ENCODE measurements around the gene CD22. TPM values are rescaled to one million over a fixed set of nuclear protein-coding genes. Genes with fewer than 3 reads are reported as not detected.
"Not testable (repeated sequence)": the region's sequence is repeated elsewhere in the genome, so short reads cannot be mapped to it uniquely, and the experiment has no call there.

The CD22 gene
- total RNA-seq: 1 to 10 TPM; 3.7 to 5.6 TPM
- long read RNA-seq, donor 1: 0 reads
- long read RNA-seq, donor 2, partial matches to known transcripts: 1 of 1 reads
- long read RNA-seq, donor 2, other reads (novel, unspliced or antisense): 0 of 1 reads

GRCh38 chr19:35328851-35329285 is at the start of gene CD22:
Gene CD22 (plus strand): TSS chr19:35329187. CDS start chr19:35332041, 2,854 bp downstream.
- intact Hi-C loops (cut with DNase I): no loop called here
- no peak for DNase-seq (ENCODE audit: low spot score)

GRCh38 chr19:35279374-35279773 is 49.6 kb upstream of the CD22 start:
- intact Hi-C loops (cut with DNase I): loop anchor here in 1 of 2 donors (10.0 kb wide), 1 partner anchor 215 kb away; the partner anchor contains the start of gene KRTDAP
- no peak for DNase-seq (ENCODE audit: low spot score)

GRCh38 chr19:35279985-35280821 is 48.8 kb upstream of the CD22 start:
- intact Hi-C loops (cut with DNase I): loop anchor here in 1 of 2 donors (10.0 kb wide), 1 partner anchor 215 kb away; the partner anchor contains the start of gene KRTDAP
- no peak for DNase-seq (ENCODE audit: low spot score)

GRCh38 chr19:35281303-35281702 is 47.7 kb upstream of the CD22 start:
- DNase-seq (ENCODE audit: low spot score): no peak
- intact Hi-C loops (cut with DNase I): no loop called here

- DNase-seq (ENCODE audit: low spot score): no peak
- intact Hi-C loops (cut with DNase I): no loop called here
Observed at GRCh38 chr19:35284153-35285094, 44.6 kb upstream of the CD22 start.

GRCh38 chr19:35285095-35285449 is 43.9 kb upstream of the CD22 start:
- no peak for DNase-seq (ENCODE audit: low spot score)
- intact Hi-C loops (cut with DNase I): no loop called here

- DNase-seq (ENCODE audit: low spot score); intact Hi-C loops (cut with DNase I): not testable (repeated sequence)
Observed at GRCh38 chr19:35285465-35285864, 43.5 kb upstream of the CD22 start.

- intact Hi-C loops (cut with DNase I); DNase-seq (ENCODE audit: low spot score): not testable (repeated sequence)
Observed at GRCh38 chr19:35286101-35286500, 42.9 kb upstream of the CD22 start.

GRCh38 chr19:35287713-35288112 is 41.3 kb upstream of the CD22 start:
- DNase-seq (ENCODE audit: low spot score): no peak
- intact Hi-C loops (cut with DNase I): no loop called here

GRCh38 chr19:35288331-35288730 is 40.7 kb upstream of the CD22 start:
- DNase-seq (ENCODE audit: low spot score): no peak
- intact Hi-C loops (cut with DNase I): no loop called here

- no peak for DNase-seq (ENCODE audit: low spot score)
- intact Hi-C loops (cut with DNase I): no loop called here
Observed at GRCh38 chr19:35288906-35289305, 40.1 kb upstream of the CD22 start.

- DNase-seq (ENCODE audit: low spot score): no peak
- intact Hi-C loops (cut with DNase I): no loop called here
Observed at GRCh38 chr19:35290381-35291127, 38.4 kb upstream of the CD22 start.

GRCh38 chr19:35291259-35291658 is 37.7 kb upstream of the CD22 start:
- intact Hi-C loops (cut with DNase I): no loop called here
- DNase-seq (ENCODE audit: low spot score): no peak

GRCh38 chr19:35291916-35292315 is 37.1 kb upstream of the CD22 start, which contains the start of gene MAG:
Gene MAG (plus strand): TSS chr19:35292161. CDS start chr19:35295409, 3,248 bp downstream.
- intact Hi-C loops (cut with DNase I): no loop called here
- no peak for DNase-seq (ENCODE audit: low spot score)

- intact Hi-C loops (cut with DNase I): no loop called here
- DNase-seq (ENCODE audit: low spot score): no peak
Observed at GRCh38 chr19:35292421-35293362, 36.3 kb upstream of the CD22 start.

- no peak for DNase-seq (ENCODE audit: low spot score)
- intact Hi-C loops (cut with DNase I): no loop called here
Observed at GRCh38 chr19:35293363-35293739, 35.6 kb upstream of the CD22 start.

- DNase-seq (ENCODE audit: low spot score): no peak
- intact Hi-C loops (cut with DNase I): loop anchor here in 1 of 2 donors (2.0 kb wide), 1 partner anchor 57 kb away; no protein-coding TSS in a partner anchor
Observed at GRCh38 chr19:35293808-35294207, 35.2 kb upstream of the CD22 start.

- intact Hi-C loops (cut with DNase I): loop anchor here in 1 of 2 donors (2.0 kb wide), 1 partner anchor 58 kb away; no protein-coding TSS in a partner anchor
- no peak for DNase-seq (ENCODE audit: low spot score)
Observed at GRCh38 chr19:35294328-35294727, 34.7 kb upstream of the CD22 start.
